HG02943 (cell line): ENCODE results near the gene GMPPB.

Experiments
- ATAC-seq: cut with Tn5 transposase; IDR thresholded peaks from one replicate; pipeline ENCODE4 v1.9.1; 2021; ENCODE audit warnings: mild to moderate bottlenecking, low read depth, moderate library complexity; ENCODE audit not compliant: unreplicated experiment

GMPPB gene

GRCh38 chr3:49715611-49716121, 8.1 kb downstream of the GMPPB start:
- no peak for ATAC-seq

GRCh38 chr3:49714728-49715550, 8.8 kb downstream of the GMPPB start:
- ATAC-seq, result no peak

GRCh38 chr3:49713336-49714105, 10.2 kb downstream of the GMPPB start:
- ATAC-seq, result no peak

- ATAC-seq, result no peak
Measured at GRCh38 chr3:49712631-49713317, 11.0 kb downstream of the GMPPB start.

- no peak for ATAC-seq
Measured at GRCh38 chr3:49712166-49712565, 11.6 kb downstream of the GMPPB start.

- ATAC-seq, result no peak
Measured at GRCh38 chr3:49711489-49711888, 12.3 kb downstream of the GMPPB start.

GRCh38 chr3:49709852-49710251, 13.9 kb downstream of the GMPPB start:
- no peak for ATAC-seq

GRCh38 chr3:49707113-49707480, 16.7 kb downstream of the GMPPB start:
- no peak for ATAC-seq

GRCh38 chr3:49706456-49707112, 17.2 kb downstream of the GMPPB start:
- ATAC-seq, result no peak

GRCh38 chr3:49705390-49705960, 18.3 kb downstream of the GMPPB start:
- ATAC-seq, result no peak

GRCh38 chr3:49704629-49705028, 19.1 kb downstream of the GMPPB start:
- no peak for ATAC-seq

GRCh38 chr3:49703956-49704355, 19.8 kb downstream of the GMPPB start:
- no peak for ATAC-seq

- no peak for ATAC-seq
Measured at GRCh38 chr3:49703443-49703927, 20.3 kb downstream of the GMPPB start.

- no peak for ATAC-seq
Measured at GRCh38 chr3:49702672-49703071, 21.1 kb downstream of the GMPPB start.

- no peak for ATAC-seq
Measured at GRCh38 chr3:49701388-49702077, 22.2 kb downstream of the GMPPB start.

- ATAC-seq, result no peak
Measured at GRCh38 chr3:49700453-49701128, 23.2 kb downstream of the GMPPB start.

- ATAC-seq, result no peak
Measured at GRCh38 chr3:49700014-49700413, 23.7 kb downstream of the GMPPB start.

GRCh38 chr3:49699281-49699979, 24.3 kb downstream of the GMPPB start:
- ATAC-seq, result no peak
